Endothelial cell of umbilical vein (primary cell): ENCODE results near the gene OR51D1. TPM values are rescaled to one million over a fixed set of nuclear protein-coding genes. Genes with fewer than 3 reads are reported as not detected.

Experiments used
- BruUV-seq: library from RNA; stranded (reverse); fragments of 400-500 nt; replicated peaks from 2 replicates; lab custom pipeline; 2021; lab: Mats Ljungman, UMichigan
- CTCF ChIA-PET: fragments of 300-600, 350-600 bp; sonication (Branson Sonifier 250); formaldehyde crosslinking; loops from one replicate; lab custom pipeline; 2021; ENCODE audit warnings: antibody characterized with exemption, inconsistent platforms; lab: Charles Lee
- POLR2A ChIA-PET: fragments of 300-600, 350-600 bp; sonication (Branson Sonifier 250); formaldehyde crosslinking; loops from one replicate; lab custom pipeline; 2021; ENCODE audit warnings: antibody characterized with exemption, inconsistent platforms; lab: Charles Lee
- DNase-seq: peaks from one replicate; pipeline ENCODE4 v3.0.0-alpha.2; 2011; ENCODE audit warnings: low read depth, low spot score
- FAIRE-seq: peaks from 2 replicates; lab custom pipeline; 2011; peaks lifted over from hg19 to GRCh38; lab: Jason Lieb, UNC
- H2AFZ ChIP-seq: 2 replicates; pipeline ENCODE4 v1.6.0; 2012; ENCODE audit warnings: low read depth, low read length, control low read depth, inconsistent platforms
- H3K27ac ChIP-seq: 2 replicates; pipeline ENCODE4 v1.5.1; 2011; ENCODE audit warnings: low read depth, mild to moderate bottlenecking, control low read depth, low read length, moderate library complexity; ENCODE audit not compliant: insufficient read depth
- H3K27me3 ChIP-seq, 2 experiments: 2 replicates each; pipeline versions ENCODE4 v1.6.0 to v1.6.1; 2011; ENCODE audit warnings: low read length in 2 of 2, mixed read lengths in 1 of 2; ENCODE audit not compliant: control insufficient read depth in 2 of 2, insufficient read depth in 2 of 2
- H3K36me3 ChIP-seq, 2 experiments: 2 replicates in 1 of 2; 3 replicates in 1 of 2; pipeline ENCODE4 v1.5.1; 2011; ENCODE audit warnings: low read length in 2 of 2, mild to moderate bottlenecking in 1 of 2, moderate library complexity in 1 of 2; ENCODE audit not compliant: control insufficient read depth in 2 of 2, insufficient read depth in 2 of 2; ENCODE audit errors: extremely low read depth in 1 of 2
- H3K4me1 ChIP-seq: 3 replicates; pipeline ENCODE4 v1.5.1; 2011; ENCODE audit warnings: mild to moderate bottlenecking, low read length; ENCODE audit not compliant: control insufficient read depth, insufficient read depth; ENCODE audit errors: extremely low read depth
- H3K4me2 ChIP-seq: 2 replicates; pipeline ENCODE4 v1.6.1; 2011; ENCODE audit warnings: low read length, control low read depth, mixed read lengths; ENCODE audit not compliant: insufficient read depth
- H3K4me3 ChIP-seq, 3 experiments: fragments of 200-600 bp in 1 of 3; sonication (generic), shearing (Covaris generic) in 1 of 3; replicated peaks in 1 of 3; 2 replicates each; pipeline ENCODE4 v1.5.1; 2011 to 2016; ENCODE audit warnings: control low read depth in 3 of 3, low read length in 3 of 3, mild to moderate bottlenecking in 2 of 3, inconsistent platforms in 1 of 3, low read depth in 1 of 3, moderate library complexity in 1 of 3; ENCODE audit not compliant: insufficient read depth in 1 of 3
- H3K79me2 ChIP-seq: 2 replicates; pipeline ENCODE4 v1.6.0; 2012; ENCODE audit warnings: low read length, inconsistent platforms; ENCODE audit not compliant: control insufficient read depth, insufficient read depth
- H3K9ac ChIP-seq: replicated peaks from 2 replicates; pipeline ENCODE3; 2011; ENCODE audit warnings: low read length, control low read depth; ENCODE audit not compliant: insufficient read depth; ENCODE audit errors: extremely low read depth
- H3K9me1 ChIP-seq: replicated peaks from 3 replicates; pipeline ENCODE4 v1.6.0; 2011; ENCODE audit warnings: mild to moderate bottlenecking, low read length; ENCODE audit not compliant: control insufficient read depth, insufficient read depth; ENCODE audit errors: extremely low read depth
- H3K9me3 ChIP-seq: replicated peaks from 2 replicates; pipeline ENCODE4 v1.5.1; 2012; ENCODE audit warnings: low read length, inconsistent platforms; ENCODE audit not compliant: control insufficient read depth, insufficient read depth
- H4K20me1 ChIP-seq: replicated peaks from 2 replicates; pipeline ENCODE3; 2011; ENCODE audit warnings: mild to moderate bottlenecking, low read length; ENCODE audit not compliant: control insufficient read depth, insufficient read depth; ENCODE audit errors: extremely low read depth
- EZH2 ChIP-seq: IDR thresholded peaks from 2 replicates; pipeline ENCODE4 v1.6.1; 2012; ENCODE audit warnings: borderline replicate concordance, low read depth, mild to moderate bottlenecking, moderate library complexity, low read length, inconsistent platforms; ENCODE audit not compliant: severe bottlenecking
- FOS ChIP-seq: IDR thresholded peaks from 2 replicates; pipeline ENCODE4 v1.6.1; 2011; ENCODE audit warnings: mild to moderate bottlenecking, low read length, moderate library complexity, borderline replicate concordance; ENCODE audit not compliant: insufficient read depth
- GATA2 ChIP-seq: IDR thresholded peaks from 2 replicates; pipeline ENCODE4 v1.7.0; 2011; ENCODE audit warnings: low read depth, mild to moderate bottlenecking, moderate library complexity, mixed read lengths, low read length; ENCODE audit not compliant: insufficient read length, insufficient read depth
- JUN ChIP-seq: IDR thresholded peaks from 2 replicates; pipeline ENCODE4 v1.6.1; 2011; ENCODE audit warnings: borderline replicate concordance, low read depth; ENCODE audit not compliant: insufficient read length, insufficient read depth
- MYC ChIP-seq: IDR thresholded peaks from one replicate; pipeline ENCODE4 v1.6.1; 2011; ENCODE audit warnings: mild to moderate bottlenecking, low read depth, low read length
- POLR2A ChIP-seq: IDR thresholded peaks from 2 replicates; pipeline ENCODE4 v1.6.1; 2012; ENCODE audit warnings: low read depth, mild to moderate bottlenecking, control low read depth, low read length
- POLR2AphosphoS5 ChIP-seq: IDR thresholded peaks from 2 replicates; pipeline ENCODE4 v1.6.1; 2012; ENCODE audit warnings: low read depth, mild to moderate bottlenecking, control low read depth, low read length, moderate library complexity; ENCODE audit not compliant: insufficient read depth
- dilution Hi-C: fragments of 300-500 bp; cut with MboI; formaldehyde crosslinking; loops from one replicate; pipeline ENCODE4 v1.15.0; 2019; ENCODE audit warnings: low sequenced_read_pairs; ENCODE audit not compliant: extremely low pct_ligation_motif_present
- intact Hi-C: fragments of 100-400 bp; cut with micrococcal nuclease; formaldehyde crosslinking; loops from one replicate; pipeline ENCODE4 v1.10.0; 2022
- polyA plus RNA-seq, 4 experiments: library from polyadenylated mRNA; depleted of rRNA in 3 of 4; stranded (reverse) in 3 of 4; unstranded in 1 of 4; fragments of >200 nt; gene quantifications; 2 replicates each; pipeline versions ENCODE4 v1.2.1 to v1.2.3, GENCODE V29; 2011 to 2012; ENCODE audit warnings: missing spikeins in 1 of 4
- total RNA-seq: library from RNA; stranded (reverse); gene quantifications from 2 replicates; pipeline ENCODE4 v1.2.3, GENCODE V29; 2021
- TF ChIP-seq, protein P1 (sequence below), 2 donors: IDR thresholded peaks; 1 replicate in 1 of 2; 2 replicates in 1 of 2; pipeline ENCODE4 v1.5.1; 2011; ENCODE audit warnings: low read length in 2 of 2, mild to moderate bottlenecking in 2 of 2, moderate library complexity in 2 of 2, control low read depth in 1 of 2, inconsistent platforms in 1 of 2, low read depth in 1 of 2; ENCODE audit not compliant: insufficient read depth in 1 of 2; ENCODE audit errors: extremely low read depth in 1 of 2
- TF ChIP-seq, protein P2 (sequence below): IDR thresholded peaks from 2 replicates; pipeline ENCODE4 v1.6.1; 2011; ENCODE audit not compliant: insufficient read depth, insufficient read length

OR51D1 gene
- total and polyA plus RNA-seq, 2 donors (not counting 3 experiments of a cell fraction or from before 2014, with no cell fraction given), result not detected

DNA sequence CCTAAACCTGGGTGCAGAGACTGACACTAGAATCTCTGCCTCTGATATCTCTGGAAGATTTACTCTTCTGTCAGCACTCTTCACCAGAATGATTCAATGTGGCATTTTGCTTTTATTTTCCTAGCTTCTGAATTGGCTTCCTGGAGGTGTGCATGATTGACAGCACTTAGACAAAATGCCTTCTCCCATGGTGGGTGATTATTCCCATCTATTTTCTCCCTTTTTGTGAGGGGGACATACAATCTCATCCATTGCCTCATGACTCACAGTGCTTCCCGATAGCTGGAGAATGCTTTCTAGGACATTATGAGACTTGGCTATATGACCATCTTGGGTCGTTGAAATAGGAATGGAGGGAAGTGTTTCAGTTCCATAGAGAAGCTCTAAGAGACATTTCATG, 25.3 kb upstream of the OR51D1 start:
- no peaks in the 10 kb centered on the region for H3K27me3 ChIP-seq
- ChIA-PET CTCF (interaction anchor here (0.9 kb wide), 1 partner anchor 25 kb away, joined by 3 read pairs; no protein-coding TSS in a partner anchor), POLR2A (no interaction called here)
- no peaks in the 10 kb centered on the region for H3K9me3 ChIP-seq
- H3K4me1 ChIP-seq, result peaks cover 4% of the 10 kb centered on the region
- TF ChIP-seq MYC (no peak), EZH2 (no peak)
- no peak overlapping the region for H3K9ac ChIP-seq
- no peak for FAIRE-seq
- dilution Hi-C loops, result no loop called here
- H3K36me3 ChIP-seq, result no peaks in the 10 kb centered on the region
- no peak overlapping the region for H3K27ac ChIP-seq
- no peak overlapping the region for H3K4me2 ChIP-seq
- DNase-seq, result no peak
- no peaks in the 10 kb centered on the region for H4K20me1 ChIP-seq
- no peaks in the 10 kb centered on the region for H3K79me2 ChIP-seq
- intact Hi-C loops, result no loop called here
- H2AFZ ChIP-seq, result no peak overlapping the region
- no peak overlapping the region for H3K4me3 ChIP-seq
- no TSS peak for BruUV-seq
- no peaks in the 10 kb centered on the region for H3K9me1 ChIP-seq

DNA sequence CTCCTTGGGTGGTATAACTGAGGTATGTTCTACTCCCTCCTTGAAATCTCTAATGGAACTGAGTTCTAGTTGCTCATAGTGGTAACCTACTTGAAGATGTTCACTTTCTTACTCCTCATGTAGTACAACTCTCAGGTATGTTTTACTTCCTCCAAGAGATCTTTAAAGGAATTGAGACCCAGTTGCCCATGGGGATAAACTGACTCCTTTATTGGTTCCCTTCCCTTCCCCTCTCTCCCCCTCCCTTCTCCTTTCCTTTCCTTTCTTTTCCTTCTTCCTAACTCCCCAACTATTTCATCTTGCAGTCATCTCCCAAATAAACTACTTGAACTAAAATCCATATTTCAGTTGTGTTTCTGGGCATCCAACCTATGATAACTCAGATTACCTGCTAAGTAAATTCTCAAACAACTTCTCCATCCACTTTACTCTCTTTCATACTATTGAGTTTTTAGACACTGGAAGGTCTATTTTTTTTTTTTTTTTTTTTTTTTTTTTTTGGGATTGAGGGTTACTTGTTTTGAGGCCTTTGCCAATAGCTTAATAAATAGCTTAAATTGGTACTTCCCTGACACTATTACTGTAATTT, 21.3 kb upstream of the OR51D1 start:
- no peaks in the 10 kb centered on the region for H3K9me1 ChIP-seq
- DNase-seq (no peak), FAIRE-seq (no peak)
- H3K4me1 ChIP-seq, result no peaks in the 10 kb centered on the region
- intact Hi-C loops, result no loop called here
- H3K4me3 ChIP-seq, result no peak overlapping the region
- H3K9ac ChIP-seq, result no peak overlapping the region
- TF ChIP-seq JUN (no peak), POLR2A (no peak), POLR2AphosphoS5 (no peak), MYC (no peak), FOS (no peak), GATA2 (no peak), EZH2 (no peak)
- TF ChIP-seq, protein P1, sequence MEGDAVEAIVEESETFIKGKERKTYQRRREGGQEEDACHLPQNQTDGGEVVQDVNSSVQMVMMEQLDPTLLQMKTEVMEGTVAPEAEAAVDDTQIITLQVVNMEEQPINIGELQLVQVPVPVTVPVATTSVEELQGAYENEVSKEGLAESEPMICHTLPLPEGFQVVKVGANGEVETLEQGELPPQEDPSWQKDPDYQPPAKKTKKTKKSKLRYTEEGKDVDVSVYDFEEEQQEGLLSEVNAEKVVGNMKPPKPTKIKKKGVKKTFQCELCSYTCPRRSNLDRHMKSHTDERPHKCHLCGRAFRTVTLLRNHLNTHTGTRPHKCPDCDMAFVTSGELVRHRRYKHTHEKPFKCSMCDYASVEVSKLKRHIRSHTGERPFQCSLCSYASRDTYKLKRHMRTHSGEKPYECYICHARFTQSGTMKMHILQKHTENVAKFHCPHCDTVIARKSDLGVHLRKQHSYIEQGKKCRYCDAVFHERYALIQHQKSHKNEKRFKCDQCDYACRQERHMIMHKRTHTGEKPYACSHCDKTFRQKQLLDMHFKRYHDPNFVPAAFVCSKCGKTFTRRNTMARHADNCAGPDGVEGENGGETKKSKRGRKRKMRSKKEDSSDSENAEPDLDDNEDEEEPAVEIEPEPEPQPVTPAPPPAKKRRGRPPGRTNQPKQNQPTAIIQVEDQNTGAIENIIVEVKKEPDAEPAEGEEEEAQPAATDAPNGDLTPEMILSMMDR (IDR thresholded peaks at IDR 0.05; ENCODE audit: extremely low read depth in 1 of 2, insufficient read depth in 1 of 2, low read depth in 1 of 2, low read length in 2 of 2), result no peak
- TF ChIP-seq, protein P2, sequence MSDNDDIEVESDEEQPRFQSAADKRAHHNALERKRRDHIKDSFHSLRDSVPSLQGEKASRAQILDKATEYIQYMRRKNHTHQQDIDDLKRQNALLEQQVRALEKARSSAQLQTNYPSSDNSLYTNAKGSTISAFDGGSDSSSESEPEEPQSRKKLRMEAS, result no peak
- no peaks in the 10 kb centered on the region for H3K79me2 ChIP-seq
- BruUV-seq, result no TSS peak
- CTCF ChIA-PET, result interaction anchor here (0.6 to 1.0 kb wide), 2 partner anchors 11 to 67 kb away, joined by 3 to 6 read pairs; no protein-coding TSS in a partner anchor
- H3K36me3 ChIP-seq, result no peaks in the 10 kb centered on the region
- H3K27me3 ChIP-seq, result peaks cover 0 to 2% of the 10 kb centered on the region in 2 experiments
- no peak overlapping the region for H3K4me2 ChIP-seq
- no peaks in the 10 kb centered on the region for H3K9me3 ChIP-seq
- no peak overlapping the region for H3K27ac ChIP-seq
- POLR2A ChIA-PET, result no interaction called here
- H4K20me1 ChIP-seq, result no peaks in the 10 kb centered on the region
- no peak overlapping the region for H2AFZ ChIP-seq
- dilution Hi-C loops, result no loop called here
